Keratinocyte (primary cell): ENCODE measurements around the gene ARL6IP6.

ENCODE experiments used
- EZH2 ChIP-seq: IDR thresholded peaks from one replicate; pipeline ENCODE4 v1.6.1; 2012; ENCODE audit warnings: inconsistent platforms, mild to moderate bottlenecking, low read length, moderate library complexity
- TF ChIP-seq, protein P1 (sequence below), 3 experiments: IDR thresholded peaks in 1 of 3; conservative IDR thresholded peaks in 1 of 3; optimal IDR thresholded peaks in 1 of 3; 2 replicates in 2 of 3; 3 replicates in 1 of 3; pipeline versions ENCODE3 to v1.5.1; 2011; ENCODE audit warnings: low read length in 3 of 3, mild to moderate bottlenecking in 3 of 3, moderate library complexity in 2 of 3, control low read depth in 1 of 3, inconsistent platforms in 1 of 3; ENCODE audit not compliant: insufficient read depth in 2 of 3; ENCODE audit errors: extremely low read depth in 1 of 3

- no peak for TF ChIP-seq EZH2
- TF ChIP-seq, protein P1, sequence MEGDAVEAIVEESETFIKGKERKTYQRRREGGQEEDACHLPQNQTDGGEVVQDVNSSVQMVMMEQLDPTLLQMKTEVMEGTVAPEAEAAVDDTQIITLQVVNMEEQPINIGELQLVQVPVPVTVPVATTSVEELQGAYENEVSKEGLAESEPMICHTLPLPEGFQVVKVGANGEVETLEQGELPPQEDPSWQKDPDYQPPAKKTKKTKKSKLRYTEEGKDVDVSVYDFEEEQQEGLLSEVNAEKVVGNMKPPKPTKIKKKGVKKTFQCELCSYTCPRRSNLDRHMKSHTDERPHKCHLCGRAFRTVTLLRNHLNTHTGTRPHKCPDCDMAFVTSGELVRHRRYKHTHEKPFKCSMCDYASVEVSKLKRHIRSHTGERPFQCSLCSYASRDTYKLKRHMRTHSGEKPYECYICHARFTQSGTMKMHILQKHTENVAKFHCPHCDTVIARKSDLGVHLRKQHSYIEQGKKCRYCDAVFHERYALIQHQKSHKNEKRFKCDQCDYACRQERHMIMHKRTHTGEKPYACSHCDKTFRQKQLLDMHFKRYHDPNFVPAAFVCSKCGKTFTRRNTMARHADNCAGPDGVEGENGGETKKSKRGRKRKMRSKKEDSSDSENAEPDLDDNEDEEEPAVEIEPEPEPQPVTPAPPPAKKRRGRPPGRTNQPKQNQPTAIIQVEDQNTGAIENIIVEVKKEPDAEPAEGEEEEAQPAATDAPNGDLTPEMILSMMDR (optimal IDR thresholded peaks at IDR 0.05 in 1 of 3, IDR thresholded peaks at IDR 0.05 in 1 of 3, conservative IDR thresholded peaks at IDR 0.05 in 1 of 3; ENCODE audit: extremely low read depth in 1 of 3, insufficient read depth in 2 of 3, low read length in 3 of 3) = no peak
Observed at GRCh38 chr2:152738438-152738837, 20.0 kb downstream of the ARL6IP6 start.
